MCF 10A (cell line): ENCODE measurements around the gene CNOT3. TPM values are rescaled to one million over a fixed set of nuclear protein-coding genes. Genes with fewer than 3 reads are reported as not detected.
"Not testable (repeated sequence)": the region's sequence is repeated elsewhere in the genome, so short reads cannot be mapped to it uniquely, and the experiment has no call there.

ENCODE experiments used
- BruUV-seq: library from RNA; stranded (reverse); fragments of 400-500 nt; replicated peaks from 2 replicates; lab custom pipeline; 2021; lab: Mats Ljungman, UMichigan
- CTCF ChIA-PET: fragments of 300-600 bp; sonication (Branson Sonifier 250); formaldehyde crosslinking; extraction: SDS; loops from one replicate; lab custom pipeline; 2021; ENCODE audit warnings: antibody characterized with exemption, inconsistent platforms; lab: Yijun Ruan, JAX
- POLR2A ChIA-PET: fragments of 300-600, 350-650 bp; sonication (Branson Sonifier 250); formaldehyde crosslinking; extraction: SDS; loops from one replicate; lab custom pipeline; 2020; ENCODE audit warnings: antibody characterized with exemption, inconsistent platforms; lab: Yijun Ruan, JAX
- DNase-seq: peaks from one replicate; pipeline ENCODE4 v3.0.0-alpha.2; 2018; ENCODE audit not compliant: unreplicated experiment
- H3K27ac Mint-ChIP-seq: one replicate; pipeline ENCODE4 v1.8.0; 2022; ENCODE audit warnings: mild to moderate bottlenecking, low read depth, mixed read lengths; ENCODE audit not compliant: unreplicated experiment
- H3K27me3 Mint-ChIP-seq: one replicate; pipeline ENCODE4 v1.8.0; 2022; ENCODE audit warnings: mixed read lengths; ENCODE audit not compliant: insufficient read depth, unreplicated experiment
- H3K36me3 Mint-ChIP-seq: one replicate; pipeline ENCODE4 v1.8.0; 2022; ENCODE audit warnings: mild to moderate bottlenecking, moderate library complexity, mixed read lengths; ENCODE audit not compliant: insufficient read depth, unreplicated experiment
- H3K4me1 Mint-ChIP-seq: one replicate; pipeline ENCODE4 v1.8.0; 2022; ENCODE audit warnings: mixed read lengths; ENCODE audit not compliant: insufficient read depth, unreplicated experiment
- H3K4me3 Mint-ChIP-seq: one replicate; pipeline ENCODE4 v1.8.0; 2022; ENCODE audit warnings: mild to moderate bottlenecking, moderate library complexity, mixed read lengths; ENCODE audit not compliant: unreplicated experiment
- H3K9me3 Mint-ChIP-seq: one replicate; pipeline ENCODE4 v1.8.0; 2022; ENCODE audit warnings: mixed read lengths; ENCODE audit not compliant: unreplicated experiment
- intact Hi-C: fragments of 100-400 bp; cut with micrococcal nuclease; formaldehyde crosslinking; loops from 2 replicates; pipeline ENCODE4 v1.14.1; 2022
- total RNA-seq: library from RNA; stranded (reverse); gene quantifications from 2 replicates; pipeline ENCODE4 v1.2.3, GENCODE V29; 2022
- TF ChIP-seq, protein P1 (sequence below): fragments of 200-600 bp; IDR thresholded peaks from one replicate; pipeline ENCODE4 v1.8.0; 2022; ENCODE audit warnings: antibody characterized with exemption, mild to moderate bottlenecking; ENCODE audit not compliant: unreplicated experiment

Gene CNOT3
- total RNA-seq, 1 experiment from 2014 or later: 80.5 TPM

DNA sequence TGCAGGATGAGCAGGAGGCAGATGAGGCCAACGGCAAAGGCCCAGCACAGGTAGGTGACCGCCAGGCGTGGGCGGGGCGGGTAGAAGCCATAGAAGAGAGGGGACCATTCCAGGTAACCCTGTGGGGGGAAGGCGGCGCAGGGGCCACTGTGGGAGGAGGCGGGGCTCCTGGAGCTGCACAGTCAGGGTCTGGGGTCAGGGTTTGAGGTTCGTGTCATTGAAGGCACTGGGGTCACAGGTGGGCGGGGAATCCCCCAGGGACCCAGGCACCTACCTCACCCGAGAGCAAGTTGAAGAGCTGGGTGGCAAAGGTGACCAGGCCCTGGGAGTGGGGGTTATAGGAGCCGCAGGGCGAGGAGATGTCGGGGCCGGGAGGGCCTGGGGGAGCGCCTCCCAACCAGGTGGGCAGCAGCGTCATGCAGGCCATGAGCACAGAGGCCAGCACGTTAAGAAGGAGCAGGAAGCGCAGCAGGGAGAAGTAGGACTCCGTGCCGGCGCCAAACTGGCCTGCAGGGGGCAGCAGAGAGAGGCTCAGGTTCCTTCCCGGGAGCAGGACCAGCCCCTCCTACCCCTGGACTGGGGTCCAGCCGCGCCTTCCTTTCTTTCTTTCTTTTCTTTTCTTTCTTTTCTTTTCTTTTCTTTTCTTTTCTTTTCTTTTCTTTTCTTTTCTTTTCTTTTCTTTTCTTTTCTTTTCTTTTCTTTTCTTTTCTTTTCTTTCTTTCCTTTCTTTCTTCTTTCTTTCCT, 30.8 kb downstream of the CNOT3 start:
- BruUV-seq: no TSS peak
- peaks cover 14% of the 10 kb centered on the region for H3K36me3 Mint-ChIP-seq
- TF ChIP-seq, protein P1, sequence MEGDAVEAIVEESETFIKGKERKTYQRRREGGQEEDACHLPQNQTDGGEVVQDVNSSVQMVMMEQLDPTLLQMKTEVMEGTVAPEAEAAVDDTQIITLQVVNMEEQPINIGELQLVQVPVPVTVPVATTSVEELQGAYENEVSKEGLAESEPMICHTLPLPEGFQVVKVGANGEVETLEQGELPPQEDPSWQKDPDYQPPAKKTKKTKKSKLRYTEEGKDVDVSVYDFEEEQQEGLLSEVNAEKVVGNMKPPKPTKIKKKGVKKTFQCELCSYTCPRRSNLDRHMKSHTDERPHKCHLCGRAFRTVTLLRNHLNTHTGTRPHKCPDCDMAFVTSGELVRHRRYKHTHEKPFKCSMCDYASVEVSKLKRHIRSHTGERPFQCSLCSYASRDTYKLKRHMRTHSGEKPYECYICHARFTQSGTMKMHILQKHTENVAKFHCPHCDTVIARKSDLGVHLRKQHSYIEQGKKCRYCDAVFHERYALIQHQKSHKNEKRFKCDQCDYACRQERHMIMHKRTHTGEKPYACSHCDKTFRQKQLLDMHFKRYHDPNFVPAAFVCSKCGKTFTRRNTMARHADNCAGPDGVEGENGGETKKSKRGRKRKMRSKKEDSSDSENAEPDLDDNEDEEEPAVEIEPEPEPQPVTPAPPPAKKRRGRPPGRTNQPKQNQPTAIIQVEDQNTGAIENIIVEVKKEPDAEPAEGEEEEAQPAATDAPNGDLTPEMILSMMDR: peak; percentile 82
- peaks cover 6% of the 10 kb centered on the region for H3K4me1 Mint-ChIP-seq
- H3K9me3 Mint-ChIP-seq: no peaks in the 10 kb centered on the region
- H3K4me3 Mint-ChIP-seq: no peak overlapping the region
- no peak overlapping the region for H3K27ac Mint-ChIP-seq
- no peaks in the 10 kb centered on the region for H3K27me3 Mint-ChIP-seq
- intact Hi-C loops: loop anchor here (1.0 kb wide), 1 partner anchor 63 kb away; no protein-coding TSS in a partner anchor
- POLR2A ChIA-PET: interaction anchor here (0.7 to 1.0 kb wide), 2 partner anchors 22 to 41 kb away, joined by 4 read pairs; partner anchors contain the start of gene TSEN34
- DNase-seq: peak; percentile 86
- CTCF ChIA-PET: interaction anchor here (0.6 to 2.0 kb wide), 20 partner anchors 9 to 223 kb away, joined by 3 to 15 read pairs (median 4); partner anchors contain the start of genes CNOT3, LENG1 and MBOAT7

DNA sequence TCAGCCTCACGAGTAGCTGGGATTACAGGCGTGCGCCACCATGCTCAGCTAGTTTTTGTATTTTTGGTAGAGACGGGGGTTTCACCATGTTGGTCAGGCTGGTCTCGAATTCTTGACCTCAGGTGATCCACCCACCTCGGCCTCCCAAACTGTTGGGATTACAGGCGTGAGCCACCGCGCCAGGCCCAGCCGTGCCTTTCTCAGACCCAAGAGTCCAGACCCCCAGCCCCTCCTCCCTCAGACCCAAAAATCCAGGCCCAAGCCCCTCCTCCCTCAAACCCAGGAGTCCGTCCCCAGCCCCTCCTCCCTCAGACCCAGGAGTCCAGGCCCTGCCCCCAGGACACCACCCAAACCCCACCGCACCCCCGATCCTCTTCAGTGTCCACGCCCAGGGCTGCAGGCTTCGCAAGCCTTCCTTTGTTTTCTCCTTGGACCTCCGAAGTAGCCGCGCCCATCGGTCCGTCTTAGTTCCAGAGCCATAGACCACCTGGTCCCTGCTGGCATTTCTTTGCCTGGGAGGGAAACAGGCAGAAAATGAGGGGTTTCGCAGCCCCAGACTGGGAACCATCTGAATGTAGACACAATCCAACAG, 31.7 kb downstream of the CNOT3 start:
- ChIA-PET POLR2A (interaction anchor here (0.7 to 1.0 kb wide), 2 partner anchors 21 to 41 kb away, joined by 4 read pairs; partner anchors contain the start of gene TSEN34), CTCF (interaction anchor here (0.6 to 2.0 kb wide), 19 partner anchors 9 to 222 kb away, joined by 3 to 15 read pairs (median 4); partner anchors contain the start of genes CNOT3 and LENG1)
- H3K9me3 Mint-ChIP-seq: no peaks in the 10 kb centered on the region
- no TSS peak for BruUV-seq
- H3K27ac Mint-ChIP-seq: no peak overlapping the region
- peaks cover 6% of the 10 kb centered on the region for H3K4me1 Mint-ChIP-seq
- H3K4me3 Mint-ChIP-seq: no peak overlapping the region
- TF ChIP-seq, protein P1: no peak
- intact Hi-C loops: no loop called here
- H3K36me3 Mint-ChIP-seq: peaks cover 14% of the 10 kb centered on the region
- no peaks in the 10 kb centered on the region for H3K27me3 Mint-ChIP-seq
- no peak for DNase-seq

DNA sequence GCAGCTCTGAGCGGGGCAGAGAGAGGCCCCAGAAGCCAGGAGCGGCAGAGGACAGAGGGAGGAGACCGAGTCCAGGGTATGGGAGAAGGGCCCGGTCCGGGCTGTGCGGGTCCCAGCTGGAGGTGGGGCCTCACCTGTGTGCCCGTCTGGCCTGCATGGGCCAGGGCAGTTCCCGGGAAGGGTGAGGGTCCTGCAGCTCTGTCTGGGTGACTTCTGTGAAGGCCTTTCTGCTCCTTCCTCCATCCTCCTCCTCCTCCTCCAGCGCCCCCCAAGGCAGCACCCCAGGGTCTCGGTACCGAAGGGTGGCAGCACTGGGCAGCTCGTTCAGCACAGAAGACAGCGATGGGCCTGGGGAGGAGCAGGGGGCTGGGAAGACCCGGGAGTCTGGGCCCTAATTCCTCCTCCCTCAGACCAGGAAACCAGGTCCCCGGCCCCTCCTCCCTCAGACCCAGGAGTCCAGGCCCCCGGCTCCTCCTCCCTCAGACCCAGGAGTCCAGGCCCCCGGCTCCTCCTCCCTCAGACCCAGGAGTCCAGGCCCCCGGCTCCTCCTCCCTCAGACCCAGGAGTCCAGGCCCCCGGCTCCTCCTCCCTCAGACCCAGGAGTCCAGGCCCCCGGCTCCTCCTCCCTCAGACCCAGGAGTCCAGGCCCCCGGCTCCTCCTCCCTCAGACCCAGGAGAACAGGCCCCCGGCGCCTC, 34.3 kb downstream of the CNOT3 start:
- DNase-seq, H3K9me3 Mint-ChIP-seq, H3K4me1 Mint-ChIP-seq, H3K27ac Mint-ChIP-seq, H3K4me3 Mint-ChIP-seq, BruUV-seq, H3K27me3 Mint-ChIP-seq, intact Hi-C loops: not testable (repeated sequence)
- H3K36me3 Mint-ChIP-seq: peaks cover 16% of the 10 kb centered on the region
- ChIA-PET POLR2A (interaction anchor here (1.3 to 2.2 kb wide), 6 partner anchors 17 to 57 kb away, joined by 3 to 24 read pairs (median 11); partner anchors contain the start of genes CNOT3, MBOAT7, PRPF31 and RPS9), CTCF (interaction anchor here (0.5 to 2.2 kb wide), 5 partner anchors 10 to 372 kb away, joined by 3 to 11 read pairs (median 4); partner anchors contain the start of gene LENG1)
